Measurements from ENCODE around the gene ADCYAP1R1. TPM values are rescaled to one million over a fixed set of nuclear protein-coding genes. Genes with fewer than 3 reads are reported as not detected.
A peak's percentile ranks its signal among the peaks of the same experiment; 100 is the strongest.

The ADCYAP1R1 gene
- total RNA-seq, 1 experiment from 2014 or later: 8.9 TPM

DNA sequence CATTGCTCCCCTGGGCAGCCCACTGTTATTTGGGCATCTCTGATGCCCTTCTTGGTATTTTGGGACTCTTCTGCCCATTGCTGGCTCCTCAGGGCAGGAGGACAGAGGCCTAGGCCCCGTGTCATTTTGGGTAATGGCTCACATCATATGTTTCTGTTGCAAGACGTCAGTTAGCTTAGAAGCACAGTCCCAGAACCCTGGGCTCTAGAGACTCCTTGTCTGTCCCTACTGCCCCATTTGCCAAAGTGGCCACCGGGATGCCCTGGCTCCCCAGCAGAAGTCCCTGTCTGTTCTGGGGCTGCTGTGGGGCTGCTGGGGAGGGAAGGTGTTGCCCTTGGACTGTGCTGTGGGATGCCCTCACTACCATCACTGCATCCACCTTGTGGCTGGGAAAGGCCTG, 48.8 kb downstream of the ADCYAP1R1 start:
- Histone ChIP-seq H3K23ac (ENCODE audit: insufficient read length, low read depth, low read length) (no peak overlapping the region), H3K4me1 (ENCODE audit: insufficient read depth, low read length) (no peaks in the 10 kb centered on the region), H3K9ac (ENCODE audit: extremely low read depth, insufficient read length, low read length) (no peak overlapping the region), H3K18ac (ENCODE audit: insufficient read length, low read depth, low read length) (no peak overlapping the region), H3K79me2 (ENCODE audit: insufficient read depth, low read length) (no peaks in the 10 kb centered on the region), H2BK12ac (ENCODE audit: insufficient read length, low read depth, low read length) (no peak overlapping the region), H2BK20ac (ENCODE audit: low read depth, low read length, poor library complexity, severe bottlenecking) (no peak overlapping the region), H3K56ac (ENCODE audit: insufficient read length, low read depth, low read length) (no peak overlapping the region), H3K9me3 (ENCODE audit: control insufficient read depth, low read depth, low read length) (no peaks in the 10 kb centered on the region), H3K14ac (ENCODE audit: insufficient read depth, low read length) (no peak overlapping the region), H3K4ac (ENCODE audit: low read depth, low read length) (no peak overlapping the region), H3T11ph (ENCODE audit: low read length) (no peak overlapping the region), H2BK5ac (ENCODE audit: insufficient read length, low read length) (no peak overlapping the region), H2AFZ (ENCODE audit: low read length) (no peak overlapping the region), H2AK5ac (ENCODE audit: insufficient read length, low read length) (no peak overlapping the region), H4K20me1 (ENCODE audit: control insufficient read depth, insufficient read depth, insufficient read length) (no peaks in the 10 kb centered on the region), H2BK15ac (ENCODE audit: low read depth, low read length) (no peak overlapping the region), H3K27ac (ENCODE audit: insufficient read length, low read depth, low read length) (no peak overlapping the region), H3K23me2 (ENCODE audit: insufficient read length, low read depth, low read length, poor library complexity, severe bottlenecking) (no peaks in the 10 kb centered on the region), H3K27me3 (ENCODE audit: insufficient read depth, low read length) (no peaks in the 10 kb centered on the region), H3K4me2 (ENCODE audit: insufficient read depth, insufficient read length, low read length) (no peak overlapping the region), H4K8ac (replicated peaks; ENCODE audit: insufficient read length, low read depth, low read length) (no peak overlapping the region), H4K91ac (ENCODE audit: insufficient read length, low read depth, low read length) (no peak overlapping the region), H3K79me1 (ENCODE audit: insufficient read depth, low read depth, low read length, poor library complexity, severe bottlenecking) (no peaks in the 10 kb centered on the region), H4K5ac (ENCODE audit: insufficient read length, low read depth, low read length) (no peak overlapping the region), H2BK120ac (ENCODE audit: low read depth, low read length, poor library complexity, severe bottlenecking) (no peak overlapping the region)
- no peak overlapping the region for H3K27ac Mint-ChIP-seq
- H3K36me3 Mint-ChIP-seq (ENCODE audit: insufficient read depth in 1 of 3, low read depth in 3 of 3): peaks cover 0 to 6% (median 0%) of the 10 kb centered on the region in 3 experiments; a peak in 3 of 7 replicates
- H3K4me3 Mint-ChIP-seq: no peak overlapping the region
- no peaks in the 10 kb centered on the region for H3K27me3 Mint-ChIP-seq (ENCODE audit: low read depth)
- TF ChIP-seq, protein P1, sequence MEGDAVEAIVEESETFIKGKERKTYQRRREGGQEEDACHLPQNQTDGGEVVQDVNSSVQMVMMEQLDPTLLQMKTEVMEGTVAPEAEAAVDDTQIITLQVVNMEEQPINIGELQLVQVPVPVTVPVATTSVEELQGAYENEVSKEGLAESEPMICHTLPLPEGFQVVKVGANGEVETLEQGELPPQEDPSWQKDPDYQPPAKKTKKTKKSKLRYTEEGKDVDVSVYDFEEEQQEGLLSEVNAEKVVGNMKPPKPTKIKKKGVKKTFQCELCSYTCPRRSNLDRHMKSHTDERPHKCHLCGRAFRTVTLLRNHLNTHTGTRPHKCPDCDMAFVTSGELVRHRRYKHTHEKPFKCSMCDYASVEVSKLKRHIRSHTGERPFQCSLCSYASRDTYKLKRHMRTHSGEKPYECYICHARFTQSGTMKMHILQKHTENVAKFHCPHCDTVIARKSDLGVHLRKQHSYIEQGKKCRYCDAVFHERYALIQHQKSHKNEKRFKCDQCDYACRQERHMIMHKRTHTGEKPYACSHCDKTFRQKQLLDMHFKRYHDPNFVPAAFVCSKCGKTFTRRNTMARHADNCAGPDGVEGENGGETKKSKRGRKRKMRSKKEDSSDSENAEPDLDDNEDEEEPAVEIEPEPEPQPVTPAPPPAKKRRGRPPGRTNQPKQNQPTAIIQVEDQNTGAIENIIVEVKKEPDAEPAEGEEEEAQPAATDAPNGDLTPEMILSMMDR (conservative IDR thresholded peaks at IDR 0.05): no peak
- H3K4me1 Mint-ChIP-seq: peaks cover 12 to 13% of the 10 kb centered on the region in 2 experiments; a peak in 2 of 4 replicates
- DNase-seq: peak; percentile 16
- no CpG with 5 or more reads among the region's 3 CpGs for WGBS (ENCODE audit: extremely low coverage, insufficient read length, low lambda C conversion rate)
- H3K9me3 Mint-ChIP-seq: no peaks in the 10 kb centered on the region
